GM21381 (cell line): ENCODE results near the gene SLC5A5.
"Not testable (repeated sequence)": the region's sequence is repeated elsewhere in the genome, so short reads cannot be mapped to it uniquely, and the experiment has no call there.

Experiments used
- ATAC-seq: cut with Tn5 transposase; IDR thresholded peaks from one replicate; pipeline ENCODE4 v1.9.1; 2021; ENCODE audit warnings: mild to moderate bottlenecking, moderate library complexity; ENCODE audit not compliant: unreplicated experiment

Gene SLC5A5

GRCh38 chr19:17915940-17916593, 44.3 kb downstream of the SLC5A5 start:
- no peak for ATAC-seq

DNA sequence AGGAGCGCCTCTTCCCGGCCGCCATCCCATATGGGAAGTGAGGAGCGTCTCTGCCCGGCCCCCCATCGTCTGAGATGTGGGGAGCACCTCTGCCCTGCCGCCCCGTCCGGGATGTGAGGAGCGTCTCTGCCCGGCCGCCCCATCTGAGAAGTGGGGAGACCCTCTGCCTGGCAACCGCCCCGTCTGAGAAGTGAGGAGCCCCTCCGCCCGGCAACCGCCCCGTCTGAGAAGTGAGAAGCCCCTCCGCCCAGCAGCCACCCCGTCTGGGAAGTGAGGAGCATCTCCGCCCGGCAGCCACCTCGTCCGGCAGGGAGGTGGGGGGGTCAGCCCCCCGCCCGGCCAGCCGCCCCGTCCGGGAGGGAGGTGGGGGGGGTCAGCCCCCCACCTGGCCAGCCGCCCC, 46.4 kb downstream of the SLC5A5 start:
- not testable (repeated sequence) for ATAC-seq

DNA sequence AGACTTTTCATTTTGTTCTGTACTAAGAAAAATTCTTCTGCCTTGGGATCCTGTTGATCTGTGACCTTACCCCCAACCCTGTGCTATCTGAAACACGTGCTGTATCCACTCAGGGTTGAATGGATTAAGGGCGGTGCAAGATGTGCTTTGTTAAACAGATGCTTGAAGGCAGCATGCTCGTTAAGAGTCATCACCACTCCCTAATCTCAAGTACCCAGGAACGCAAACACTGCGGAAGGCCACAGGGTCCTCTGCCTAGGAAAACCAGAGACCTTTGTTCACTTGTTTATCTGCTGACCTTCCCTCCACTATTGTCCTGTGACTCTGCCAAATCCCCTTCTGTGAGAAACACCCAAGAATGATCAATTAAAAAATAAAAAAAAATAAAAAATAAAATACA, 47.4 kb downstream of the SLC5A5 start:
- ATAC-seq: not testable (repeated sequence)

DNA sequence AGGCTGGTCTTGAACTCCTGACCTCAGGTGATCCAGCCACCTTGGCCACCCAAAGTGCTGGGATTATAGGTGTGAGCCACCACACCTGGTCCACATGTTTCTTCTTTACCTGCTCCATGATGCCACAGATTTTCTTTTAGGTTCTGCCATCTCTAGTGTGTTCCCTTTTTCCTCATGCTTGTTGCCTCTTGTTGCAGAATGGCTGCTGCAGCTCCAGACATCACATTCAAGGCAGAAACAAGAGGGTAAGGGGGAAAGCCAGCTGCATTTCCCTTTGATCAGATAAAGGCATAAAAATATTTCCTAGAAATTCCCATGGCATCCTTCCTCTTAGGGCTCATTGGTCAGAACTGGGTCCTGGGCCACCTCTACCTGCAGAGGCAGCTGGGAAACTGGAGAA, 48.8 kb downstream of the SLC5A5 start:
- ATAC-seq: no peak

- no peak for ATAC-seq
Measured at GRCh38 chr19:17922138-17922537, 50.4 kb downstream of the SLC5A5 start.

- ATAC-seq: no peak
Measured at GRCh38 chr19:17926044-17926443, 54.3 kb downstream of the SLC5A5 start.

- ATAC-seq: no peak
Measured at GRCh38 chr19:17929056-17929455, 57.3 kb downstream of the SLC5A5 start.

DNA sequence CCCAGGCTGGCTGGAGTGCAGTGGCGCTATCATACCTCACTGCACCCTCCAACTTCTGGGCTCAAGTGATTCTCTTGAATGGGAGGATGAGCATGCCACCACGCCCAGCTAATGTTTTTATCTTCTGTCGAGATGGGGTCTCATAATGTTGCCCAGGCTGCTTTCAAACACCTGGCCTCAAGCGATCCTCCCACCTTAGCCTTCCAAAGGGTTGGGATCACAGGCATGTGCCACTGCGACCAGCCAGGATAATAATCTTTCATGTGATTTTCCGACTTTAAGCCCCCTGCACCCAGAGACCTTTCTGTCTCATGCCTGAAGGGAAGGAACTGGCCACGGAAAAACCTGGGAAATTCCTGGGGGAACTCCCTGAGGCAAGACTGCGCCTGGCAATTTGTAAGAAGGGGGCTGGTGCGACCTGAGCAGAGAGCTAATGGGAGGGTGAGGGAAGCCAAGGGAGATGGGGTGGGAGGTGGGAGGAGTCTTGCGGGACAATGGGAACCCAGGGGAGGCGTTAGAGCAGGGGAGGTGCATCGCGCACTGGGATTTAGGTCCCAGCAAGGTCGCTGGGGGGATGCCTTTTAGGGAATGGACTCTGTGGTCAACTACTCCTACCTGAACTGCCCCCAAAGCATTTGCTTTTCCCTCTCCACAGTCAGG, 59.9 kb downstream of the SLC5A5 start:
- no peak for ATAC-seq

- ATAC-seq: peak; percentile 85
Measured at GRCh38 chr19:17932485-17933338, 61.0 kb downstream of the SLC5A5 start, which contains the start of gene CCDC124. CCDC124 (plus strand) TSS chr19:17933015; CDS start chr19:17936421, 3,406 bp downstream.

DNA sequence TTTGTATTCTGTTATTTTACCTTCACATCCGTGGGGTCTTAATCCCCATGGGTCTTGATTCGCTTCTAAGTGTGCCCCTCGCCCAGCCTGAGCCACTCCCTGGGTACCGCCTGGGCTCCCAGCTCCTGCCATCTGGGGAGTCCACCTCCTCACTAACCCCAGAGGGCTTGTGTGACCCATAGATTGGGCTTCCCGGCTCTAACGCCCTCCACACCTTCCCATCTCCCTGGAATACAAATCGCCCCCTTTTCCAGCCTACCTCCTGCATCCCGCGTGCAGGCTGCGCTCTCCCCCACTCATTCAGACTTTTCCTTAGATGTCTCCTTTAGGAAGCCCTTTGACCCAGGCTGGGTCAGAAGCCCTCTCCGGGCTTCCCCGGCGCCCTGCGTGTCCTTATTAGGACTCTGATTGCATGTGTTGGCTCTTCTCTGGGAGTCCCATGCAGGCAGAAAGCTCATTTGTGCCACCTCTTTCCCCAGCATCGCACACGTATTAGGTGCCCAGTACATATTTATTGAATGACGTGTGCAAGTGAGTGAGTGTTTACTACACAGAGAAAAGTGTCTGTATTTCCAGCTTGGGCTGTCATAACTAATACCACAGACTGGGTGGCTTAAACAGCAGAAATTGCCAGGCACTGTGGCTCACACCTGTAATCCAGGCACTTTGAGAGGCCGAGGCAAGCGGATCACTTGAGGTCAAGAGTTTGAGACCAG, 61.8 kb downstream of the SLC5A5 start:
- no peak for ATAC-seq

GRCh38 chr19:17936379-17936778, 64.6 kb downstream of the SLC5A5 start:
- ATAC-seq: no peak

DNA sequence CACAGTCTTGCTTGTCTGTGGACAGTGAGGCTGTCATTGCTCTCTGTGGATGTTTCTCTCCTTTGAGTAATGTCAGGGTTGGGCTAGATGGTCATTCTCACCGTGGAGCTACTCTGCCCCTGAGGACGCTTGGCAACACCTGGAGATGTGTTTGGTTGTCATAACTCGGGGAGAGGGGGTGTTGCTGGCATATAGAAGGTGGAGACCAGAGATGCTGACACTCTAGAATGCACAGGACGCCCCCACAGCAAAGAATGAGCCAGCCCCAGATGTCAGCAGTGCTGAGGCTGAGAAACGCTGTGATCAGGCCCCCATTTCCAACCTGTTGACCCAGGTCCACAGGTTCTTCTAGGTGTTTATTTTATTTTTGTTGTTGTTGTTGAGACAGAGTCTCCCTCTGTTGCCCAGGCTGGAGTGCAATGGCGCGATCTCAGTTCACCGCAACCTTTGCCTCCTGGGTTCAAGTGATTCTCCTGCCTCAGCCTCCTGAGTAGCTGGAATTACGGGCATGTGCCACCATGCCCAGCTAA, 65.7 kb downstream of the SLC5A5 start:
- no peak for ATAC-seq

GRCh38 chr19:17938092-17938845, 66.5 kb downstream of the SLC5A5 start:
- ATAC-seq: peak; percentile 54

DNA sequence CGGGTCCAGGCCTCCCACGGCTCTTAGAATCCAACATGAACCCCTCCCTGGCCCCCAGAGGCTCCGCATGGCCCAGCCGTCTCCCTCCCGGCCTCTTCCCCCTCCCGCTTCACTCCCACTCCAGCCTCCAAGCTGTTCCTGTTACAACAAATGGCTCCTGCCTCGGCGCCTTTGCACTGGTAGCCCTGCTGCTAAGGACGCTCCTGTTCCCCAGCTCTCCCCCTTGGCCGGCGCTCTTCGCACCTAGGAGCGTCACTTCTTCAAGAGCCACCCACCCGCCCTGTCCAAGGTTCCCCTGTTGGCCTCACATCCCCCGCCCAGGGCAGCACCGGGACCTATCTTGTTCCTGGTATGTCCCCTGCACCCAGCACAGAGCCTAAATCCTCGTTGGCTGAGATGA, 70.4 kb downstream of the SLC5A5 start:
- no peak for ATAC-seq

DNA sequence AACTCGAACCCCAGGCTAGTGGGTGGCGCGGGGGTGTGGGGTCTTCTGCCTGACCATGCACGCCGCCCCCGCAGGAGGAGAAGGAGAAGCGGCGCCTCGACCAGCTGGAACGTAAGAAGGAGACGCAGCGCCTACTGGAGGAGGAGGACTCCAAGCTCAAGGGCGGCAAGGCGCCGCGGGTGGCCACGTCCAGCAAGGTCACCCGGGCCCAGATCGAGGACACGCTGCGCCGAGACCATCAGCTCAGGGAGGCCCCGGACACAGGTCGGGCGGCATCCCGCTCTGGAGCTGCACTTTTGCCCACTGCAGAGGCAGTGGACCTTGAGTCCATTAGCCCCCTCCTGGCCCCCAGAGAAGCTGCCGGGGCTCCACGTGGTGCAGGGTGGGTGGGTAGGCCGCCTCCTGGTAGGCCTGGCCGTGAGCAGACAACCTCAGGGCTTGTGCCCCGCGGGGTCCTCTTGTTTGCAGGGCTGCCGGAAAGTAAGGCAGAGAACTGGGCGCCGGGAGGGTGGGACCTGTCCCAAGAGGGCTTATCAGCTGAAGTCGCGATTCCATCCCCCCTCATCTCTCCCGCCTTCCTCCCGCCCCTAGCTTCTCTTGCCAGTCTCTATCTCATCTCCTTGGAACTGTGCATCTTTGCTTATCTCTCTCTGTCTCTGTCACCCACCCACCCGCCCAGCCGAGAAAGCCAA, 71.0 kb downstream of the SLC5A5 start:
- ATAC-seq: no peak

- no peak for ATAC-seq
Measured at GRCh38 chr19:17943274-17944221, 71.8 kb downstream of the SLC5A5 start.

GRCh38 chr19:17944301-17944700, 72.6 kb downstream of the SLC5A5 start:
- no peak for ATAC-seq
